ENCODE data around the gene CHAC2. TPM values are rescaled to one million over a fixed set of nuclear protein-coding genes. Genes with fewer than 3 reads are reported as not detected.
A peak's percentile ranks its signal among the peaks of the same experiment; 100 is the strongest.
"Not testable (repeated sequence)": the region's sequence is repeated elsewhere in the genome, so short reads cannot be mapped to it uniquely, and the experiment has no call there.

The CHAC2 gene
- 3.3 TPM for polyA plus RNA-seq (2013, experiment 1 of 2)
- 3.8 TPM for polyA plus RNA-seq (2013, experiment 2 of 2)

- H3K27ac ChIP-seq (ENCODE audit: low read depth, low read length, severe bottlenecking), result peak within 1 kb of the TSS; percentile 50
- H3K36me3 ChIP-seq (ENCODE audit: control insufficient read depth, insufficient read depth, low read length), result peaks cover 11% of the 10 kb centered on the region
- H3K9me3 ChIP-seq (ENCODE audit: control insufficient read depth, low read length), result no peaks in the 10 kb centered on the region
- peak within 1 kb of the TSS; percentile 78 for H3K4me3 ChIP-seq (ENCODE audit: extremely low read depth, insufficient read depth, low read length, poor library complexity, severe bottlenecking)
- no peaks in the 10 kb centered on the region for H3K4me1 ChIP-seq (ENCODE audit: control insufficient read depth, insufficient read depth, low read length, poor library complexity, severe bottlenecking)
- 0% methylated on average over 20 of the region's 46 CpGs for WGBS, 2 experiments (ENCODE audit: insufficient coverage in 2 of 2)
Measured at GRCh38 chr2:53767405-53768241, at the start of gene CHAC2. Gene CHAC2 (plus strand): TSS chr2:53767804. CDS start chr2:53767887, 83 bp downstream.

- H3K9me3 ChIP-seq (ENCODE audit: control insufficient read depth, low read length), result peaks cover 12% of the 10 kb centered on the region
- not testable (repeated sequence) for H3K4me1 ChIP-seq (ENCODE audit: control insufficient read depth, insufficient read depth, low read length, poor library complexity, severe bottlenecking); H3K27ac ChIP-seq (ENCODE audit: low read depth, low read length, severe bottlenecking); H3K36me3 ChIP-seq (ENCODE audit: control insufficient read depth, insufficient read depth, low read length); H3K4me3 ChIP-seq (ENCODE audit: extremely low read depth, insufficient read depth, low read length, poor library complexity, severe bottlenecking)
- 93% methylated on average over 3 of the region's 3 CpGs; no CpG with 5 or more reads in 1 of the 2 experiments for WGBS, 2 experiments (ENCODE audit: insufficient coverage in 2 of 2)
Measured at GRCh38 chr2:53720944-53721343, 46.7 kb upstream of the CHAC2 start.

- 100% methylated on average over 1 of the region's 2 CpGs; no CpG with 5 or more reads in 1 of the 2 experiments for WGBS, 2 experiments (ENCODE audit: insufficient coverage in 2 of 2)
Measured at GRCh38 chr2:53724536-53724935, 43.1 kb upstream of the CHAC2 start.

GRCh38 chr2:53725662-53726061 is 41.9 kb upstream of the CHAC2 start:
- no peak overlapping the region for H3K4me3 ChIP-seq (ENCODE audit: extremely low read depth, insufficient read depth, low read length, poor library complexity, severe bottlenecking)
- no peak overlapping the region for H3K27ac ChIP-seq (ENCODE audit: low read depth, low read length, severe bottlenecking)
- H3K36me3 ChIP-seq (ENCODE audit: control insufficient read depth, insufficient read depth, low read length), result peaks cover 23% of the 10 kb centered on the region
- WGBS, 2 experiments (ENCODE audit: insufficient coverage in 2 of 2), result no CpG with 5 or more reads among the region's 4 CpGs
- H3K9me3 ChIP-seq (ENCODE audit: control insufficient read depth, low read length), result peaks cover 7% of the 10 kb centered on the region
- no peaks in the 10 kb centered on the region for H3K4me1 ChIP-seq (ENCODE audit: control insufficient read depth, insufficient read depth, low read length, poor library complexity, severe bottlenecking)

More at GRCh38 chr2:53724536-53724935, 43.1 kb upstream of the CHAC2 start:
- Histone ChIP-seq H3K9me3 (ENCODE audit: control insufficient read depth, low read length) (peaks cover 8% of the 10 kb centered on the region), H3K4me1 (ENCODE audit: control insufficient read depth, insufficient read depth, low read length, poor library complexity, severe bottlenecking) (no peaks in the 10 kb centered on the region), H3K27ac (ENCODE audit: low read depth, low read length, severe bottlenecking) (no peak overlapping the region), H3K4me3 (ENCODE audit: extremely low read depth, insufficient read depth, low read length, poor library complexity, severe bottlenecking) (no peak overlapping the region), H3K36me3 (ENCODE audit: control insufficient read depth, insufficient read depth, low read length) (peaks cover 19% of the 10 kb centered on the region)

GRCh38 chr2:53727921-53728320 is 39.7 kb upstream of the CHAC2 start:
- 86% methylated on average over 1 of the region's 3 CpGs for WGBS, 2 experiments (ENCODE audit: insufficient coverage in 2 of 2)
- Histone ChIP-seq H3K9me3 (ENCODE audit: control insufficient read depth, low read length) (peaks cover 4% of the 10 kb centered on the region), H3K4me1 (ENCODE audit: control insufficient read depth, insufficient read depth, low read length, poor library complexity, severe bottlenecking) (no peaks in the 10 kb centered on the region), H3K4me3 (ENCODE audit: extremely low read depth, insufficient read depth, low read length, poor library complexity, severe bottlenecking) (no peak overlapping the region), H3K36me3 (ENCODE audit: control insufficient read depth, insufficient read depth, low read length) (peaks cover 28% of the 10 kb centered on the region), H3K27ac (ENCODE audit: low read depth, low read length, severe bottlenecking) (no peak overlapping the region)

GRCh38 chr2:53729143-53729762 is 38.4 kb upstream of the CHAC2 start:
- no peaks in the 10 kb centered on the region for H3K4me1 ChIP-seq (ENCODE audit: control insufficient read depth, insufficient read depth, low read length, poor library complexity, severe bottlenecking)
- H3K27ac ChIP-seq (ENCODE audit: low read depth, low read length, severe bottlenecking), result no peak overlapping the region
- no peak overlapping the region for H3K4me3 ChIP-seq (ENCODE audit: extremely low read depth, insufficient read depth, low read length, poor library complexity, severe bottlenecking)
- 80% methylated on average over 1 of the region's 1 CpG; no CpG with 5 or more reads in 1 of the 2 experiments for WGBS, 2 experiments (ENCODE audit: insufficient coverage in 2 of 2)
- peaks cover 34% of the 10 kb centered on the region for H3K36me3 ChIP-seq (ENCODE audit: control insufficient read depth, insufficient read depth, low read length)
- H3K9me3 ChIP-seq (ENCODE audit: control insufficient read depth, low read length), result peaks cover 4% of the 10 kb centered on the region

GRCh38 chr2:53737091-53737490 is 30.5 kb upstream of the CHAC2 start:
- Histone ChIP-seq H3K4me1 (ENCODE audit: control insufficient read depth, insufficient read depth, low read length, poor library complexity, severe bottlenecking) (no peaks in the 10 kb centered on the region), H3K27ac (ENCODE audit: low read depth, low read length, severe bottlenecking) (no peak overlapping the region), H3K4me3 (ENCODE audit: extremely low read depth, insufficient read depth, low read length, poor library complexity, severe bottlenecking) (no peak overlapping the region), H3K36me3 (ENCODE audit: control insufficient read depth, insufficient read depth, low read length) (peaks cover 20% of the 10 kb centered on the region), H3K9me3 (ENCODE audit: control insufficient read depth, low read length) (no peaks in the 10 kb centered on the region)
- WGBS, 2 experiments (ENCODE audit: insufficient coverage in 2 of 2), result 94 to 97% methylated on average over 4 to 5 of the region's 5 CpGs

GRCh38 chr2:53739032-53739431 is 28.6 kb upstream of the CHAC2 start:
- Histone ChIP-seq H3K36me3 (ENCODE audit: control insufficient read depth, insufficient read depth, low read length) (peaks cover 16% of the 10 kb centered on the region), H3K9me3 (ENCODE audit: control insufficient read depth, low read length) (no peaks in the 10 kb centered on the region), H3K4me1 (ENCODE audit: control insufficient read depth, insufficient read depth, low read length, poor library complexity, severe bottlenecking) (no peaks in the 10 kb centered on the region), H3K4me3 (ENCODE audit: extremely low read depth, insufficient read depth, low read length, poor library complexity, severe bottlenecking) (no peak overlapping the region), H3K27ac (ENCODE audit: low read depth, low read length, severe bottlenecking) (no peak overlapping the region)
- no CpG with 5 or more reads among the region's 1 CpG for WGBS, 2 experiments (ENCODE audit: insufficient coverage in 2 of 2)

- Histone ChIP-seq H3K4me1 (ENCODE audit: control insufficient read depth, insufficient read depth, low read length, poor library complexity, severe bottlenecking) (no peaks in the 10 kb centered on the region), H3K27ac (ENCODE audit: low read depth, low read length, severe bottlenecking) (no peak overlapping the region), H3K4me3 (ENCODE audit: extremely low read depth, insufficient read depth, low read length, poor library complexity, severe bottlenecking) (no peak overlapping the region), H3K36me3 (ENCODE audit: control insufficient read depth, insufficient read depth, low read length) (peaks cover 12% of the 10 kb centered on the region), H3K9me3 (ENCODE audit: control insufficient read depth, low read length) (no peaks in the 10 kb centered on the region)
Measured at GRCh38 chr2:53740170-53740569, 27.4 kb upstream of the CHAC2 start.

GRCh38 chr2:53744395-53745065 is 23.1 kb upstream of the CHAC2 start:
- no peaks in the 10 kb centered on the region for H3K4me1 ChIP-seq (ENCODE audit: control insufficient read depth, insufficient read depth, low read length, poor library complexity, severe bottlenecking)
- no peaks in the 10 kb centered on the region for H3K9me3 ChIP-seq (ENCODE audit: control insufficient read depth, low read length)
- H3K36me3 ChIP-seq (ENCODE audit: control insufficient read depth, insufficient read depth, low read length), result peaks cover 15% of the 10 kb centered on the region
- H3K4me3 ChIP-seq (ENCODE audit: extremely low read depth, insufficient read depth, low read length, poor library complexity, severe bottlenecking), result no peak overlapping the region
- no peak overlapping the region for H3K27ac ChIP-seq (ENCODE audit: low read depth, low read length, severe bottlenecking)
- 83% methylated on average over 1 of the region's 2 CpGs; no CpG with 5 or more reads in 1 of the 2 experiments for WGBS, 2 experiments (ENCODE audit: insufficient coverage in 2 of 2)
